OCI-LY7 (cell line): ENCODE data around the gene THSD7A. TPM values are rescaled to one million over a fixed set of nuclear protein-coding genes. Genes with fewer than 3 reads are reported as not detected.

Experiments
- BruUV-seq: library from RNA; stranded (reverse); fragments of 400-500 nt; replicated peaks from 2 replicates; lab custom pipeline; 2021; lab: Mats Ljungman, UMichigan
- CTCF ChIA-PET: fragments of 300-600 bp; sonication (Branson Sonifier 250); formaldehyde crosslinking; loops from one replicate; lab custom pipeline; 2022; ENCODE audit warnings: antibody characterized with exemption; ENCODE audit not compliant: unreplicated experiment; lab: Charles Lee
- POLR2A ChIA-PET: fragments of 300-600 bp; sonication (Branson Sonifier 250); formaldehyde crosslinking; loops from one replicate; lab custom pipeline; 2022; ENCODE audit warnings: antibody characterized with exemption; lab: Charles Lee
- DNase-seq: peaks from one replicate; pipeline ENCODE4 v3.0.0-alpha.2; 2015; ENCODE audit warnings: low spot score
- H2AFZ ChIP-seq: fragments of 200-600 bp; sonication (generic), shearing (Covaris generic); 2 replicates; pipeline ENCODE4 v1.6.1; 2014; ENCODE audit warnings: mild to moderate bottlenecking, antibody characterized with exemption, low read length, moderate library complexity
- H3K27ac ChIP-seq: fragments of 200-600 bp; sonication (generic); 2 replicates; pipeline ENCODE4 v1.5.1; 2014; ENCODE audit warnings: mixed run types, low read depth, mild to moderate bottlenecking, moderate library complexity, low read length, inconsistent platforms; ENCODE audit not compliant: poor library complexity, severe bottlenecking
- H3K36me3 ChIP-seq: fragments of 200-600 bp; sonication (generic); 2 replicates; pipeline ENCODE4 v1.6.1; 2014; ENCODE audit warnings: mild to moderate bottlenecking, antibody characterized with exemption, low read length, moderate library complexity, mixed read lengths; ENCODE audit not compliant: insufficient read depth
- H3K4me1 ChIP-seq: fragments of 200-600 bp; sonication (generic); 2 replicates; pipeline ENCODE4 v1.5.1; 2014; ENCODE audit warnings: mild to moderate bottlenecking, low read length; ENCODE audit not compliant: insufficient read depth, poor library complexity, severe bottlenecking
- H3K4me2 ChIP-seq: fragments of 200-600 bp; sonication (generic); 2 replicates; pipeline ENCODE4 v1.6.1; 2014; ENCODE audit warnings: mild to moderate bottlenecking, low read length
- H3K4me3 ChIP-seq: fragments of 200-600 bp; sonication (generic); 2 replicates; pipeline ENCODE4 v1.5.1; 2014; ENCODE audit warnings: mild to moderate bottlenecking, low read depth, low read length; ENCODE audit not compliant: poor library complexity, severe bottlenecking
- H3K79me2 ChIP-seq: fragments of 200-600 bp; sonication (generic); 2 replicates; pipeline ENCODE4 v1.6.1; 2016; ENCODE audit warnings: low read depth, mild to moderate bottlenecking, low read length, moderate library complexity, mixed read lengths; ENCODE audit not compliant: insufficient read depth
- H3K9me2 ChIP-seq: fragments of 200-600 bp; sonication (generic); 2 replicates; pipeline ENCODE4 v1.6.1; 2016; ENCODE audit warnings: mild to moderate bottlenecking, low read length, mixed read lengths; ENCODE audit not compliant: insufficient read depth
- H3K9me3 ChIP-seq: fragments of 200-600 bp; sonication (generic); 2 replicates; pipeline ENCODE4 v1.6.1; 2014; ENCODE audit warnings: mild to moderate bottlenecking, mixed run types, low read length, mixed read lengths
- H4K20me1 ChIP-seq: fragments of 200-600 bp; sonication (generic); 2 replicates; pipeline ENCODE4 v1.6.1; 2014; ENCODE audit warnings: mild to moderate bottlenecking, antibody characterized with exemption, low read length, moderate library complexity, mixed read lengths; ENCODE audit not compliant: insufficient read depth
- EZH2phosphoT487 ChIP-seq: fragments of 200-600 bp; sonication (generic); IDR thresholded peaks from 2 replicates; pipeline ENCODE4 v1.6.1; 2018; ENCODE audit warnings: low read depth, borderline replicate concordance, mild to moderate bottlenecking, mixed run types, antibody characterized with exemption, low read length, moderate library complexity, mixed read lengths
- intact Hi-C: fragments of 100-400 bp; cut with micrococcal nuclease; formaldehyde crosslinking; loops from one replicate; pipeline ENCODE4 v1.10.0; 2022; ENCODE audit not compliant: unreplicated experiment
- total RNA-seq, 2 experiments: library from RNA; depleted of rRNA in 1 of 2; stranded (reverse); fragments of >200 nt in 1 of 2; shearing (Covaris generic) in 1 of 2; gene quantifications; 2 replicates each; pipeline ENCODE4 v1.2.3, GENCODE V29; 2014 to 2022
- TF ChIP-seq, protein P1 (sequence below): fragments of 200-600 bp; sonication (generic); conservative IDR thresholded peaks from 2 replicates; pipeline ENCODE4 v1.5.1; 2014; ENCODE audit warnings: mild to moderate bottlenecking, antibody characterized with exemption, low read length, moderate library complexity, mixed read lengths

THSD7A gene
- total RNA-seq, 2 experiments from 2014 or later = 0.13 TPM; not detected in 1

DNA sequence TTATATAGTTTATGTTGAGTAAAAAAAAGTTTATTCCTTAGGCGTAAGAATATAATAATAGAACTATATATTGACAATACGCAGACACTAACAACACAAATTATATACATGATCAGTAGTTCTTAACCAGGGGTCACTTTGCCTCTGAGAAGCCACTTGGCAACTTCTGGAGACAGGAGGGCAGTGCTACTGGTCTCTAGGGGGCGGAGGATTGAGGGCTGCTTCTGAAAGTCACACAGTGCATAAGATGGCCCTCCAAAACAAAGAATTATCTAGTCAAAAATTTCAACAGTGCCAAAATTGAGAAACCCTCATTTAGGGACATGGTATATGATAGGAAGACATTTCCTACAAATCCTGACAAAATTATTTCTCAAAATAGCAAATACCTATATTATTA, 77.1 kb downstream of the THSD7A start:
- Histone ChIP-seq H3K4me3 (no peak overlapping the region), H3K4me2 (no peak overlapping the region), H3K9me3 (no peaks in the 10 kb centered on the region), H4K20me1 (no peaks in the 10 kb centered on the region), H2AFZ (no peak overlapping the region), H3K36me3 (no peaks in the 10 kb centered on the region), H3K9me2 (no peaks in the 10 kb centered on the region), H3K79me2 (no peaks in the 10 kb centered on the region), H3K4me1 (no peaks in the 10 kb centered on the region), H3K27ac (no peak overlapping the region)
- TF ChIP-seq, protein P1, sequence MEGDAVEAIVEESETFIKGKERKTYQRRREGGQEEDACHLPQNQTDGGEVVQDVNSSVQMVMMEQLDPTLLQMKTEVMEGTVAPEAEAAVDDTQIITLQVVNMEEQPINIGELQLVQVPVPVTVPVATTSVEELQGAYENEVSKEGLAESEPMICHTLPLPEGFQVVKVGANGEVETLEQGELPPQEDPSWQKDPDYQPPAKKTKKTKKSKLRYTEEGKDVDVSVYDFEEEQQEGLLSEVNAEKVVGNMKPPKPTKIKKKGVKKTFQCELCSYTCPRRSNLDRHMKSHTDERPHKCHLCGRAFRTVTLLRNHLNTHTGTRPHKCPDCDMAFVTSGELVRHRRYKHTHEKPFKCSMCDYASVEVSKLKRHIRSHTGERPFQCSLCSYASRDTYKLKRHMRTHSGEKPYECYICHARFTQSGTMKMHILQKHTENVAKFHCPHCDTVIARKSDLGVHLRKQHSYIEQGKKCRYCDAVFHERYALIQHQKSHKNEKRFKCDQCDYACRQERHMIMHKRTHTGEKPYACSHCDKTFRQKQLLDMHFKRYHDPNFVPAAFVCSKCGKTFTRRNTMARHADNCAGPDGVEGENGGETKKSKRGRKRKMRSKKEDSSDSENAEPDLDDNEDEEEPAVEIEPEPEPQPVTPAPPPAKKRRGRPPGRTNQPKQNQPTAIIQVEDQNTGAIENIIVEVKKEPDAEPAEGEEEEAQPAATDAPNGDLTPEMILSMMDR = no peak
- TF ChIP-seq EZH2phosphoT487 = no peak
- CTCF ChIA-PET = no interaction called here
- no TSS peak for BruUV-seq
- DNase-seq = no peak
- intact Hi-C loops = no loop called here
- POLR2A ChIA-PET = no interaction called here

DNA sequence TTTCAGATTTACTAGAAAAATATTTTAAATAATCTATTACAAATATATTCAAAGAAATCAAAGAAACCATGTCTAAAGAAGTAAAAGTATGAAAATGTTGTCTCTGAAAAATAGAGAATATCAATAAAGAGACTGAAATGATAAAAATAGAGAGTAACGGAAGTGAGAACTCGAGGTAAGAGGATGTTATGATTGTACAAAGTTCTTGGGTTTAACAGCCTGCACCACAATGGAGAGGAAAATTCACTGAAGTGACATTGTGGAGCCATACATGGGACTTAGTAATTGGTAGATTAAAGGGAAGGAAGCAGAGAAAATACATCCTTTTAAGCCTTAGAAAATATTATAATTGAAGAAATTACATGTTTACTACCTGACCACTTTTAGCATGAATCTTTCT, 77.9 kb downstream of the THSD7A start:
- CTCF ChIA-PET = no interaction called here
- BruUV-seq = no TSS peak
- POLR2A ChIA-PET = no interaction called here
- Histone ChIP-seq H2AFZ (no peak overlapping the region), H3K36me3 (no peaks in the 10 kb centered on the region), H3K4me1 (no peaks in the 10 kb centered on the region), H3K4me3 (no peak overlapping the region), H4K20me1 (no peaks in the 10 kb centered on the region), H3K4me2 (no peak overlapping the region), H3K9me2 (no peaks in the 10 kb centered on the region), H3K79me2 (no peaks in the 10 kb centered on the region), H3K27ac (no peak overlapping the region), H3K9me3 (no peaks in the 10 kb centered on the region)
- TF ChIP-seq, protein P1 = no peak
- no peak for TF ChIP-seq EZH2phosphoT487
- DNase-seq = no peak
- intact Hi-C loops = no loop called here

DNA sequence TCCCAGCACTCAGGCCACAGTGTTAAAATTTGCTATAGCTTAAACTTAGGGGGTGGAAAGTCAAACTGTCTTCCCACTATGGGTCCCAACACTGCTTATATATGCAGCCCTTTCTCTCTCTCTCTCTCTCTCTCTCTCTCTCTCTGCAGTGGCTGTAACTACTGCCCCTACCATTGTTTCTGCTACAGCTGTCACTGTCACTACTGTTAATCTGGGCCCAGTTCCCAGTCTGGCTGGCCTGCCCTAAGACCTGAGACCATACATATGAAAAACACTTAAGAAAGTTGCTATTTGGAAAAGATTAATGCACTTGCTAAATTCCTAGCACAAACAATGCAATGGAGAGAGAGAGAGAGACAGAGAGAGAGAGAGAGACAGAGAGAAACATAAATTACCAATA, 78.6 kb downstream of the THSD7A start:
- TF ChIP-seq EZH2phosphoT487 = no peak
- TF ChIP-seq, protein P1 = no peak
- POLR2A ChIA-PET = no interaction called here
- H4K20me1 ChIP-seq = no peaks in the 10 kb centered on the region
- intact Hi-C loops = no loop called here
- H3K79me2 ChIP-seq = no peaks in the 10 kb centered on the region
- CTCF ChIA-PET = no interaction called here
- H3K4me2 ChIP-seq = no peak overlapping the region
- H2AFZ ChIP-seq = no peak overlapping the region
- no peak for DNase-seq
- BruUV-seq = no TSS peak
- H3K4me1 ChIP-seq = no peaks in the 10 kb centered on the region
- H3K27ac ChIP-seq = no peak overlapping the region
- H3K36me3 ChIP-seq = no peaks in the 10 kb centered on the region
- H3K9me3 ChIP-seq = no peaks in the 10 kb centered on the region
- H3K9me2 ChIP-seq = no peaks in the 10 kb centered on the region
- H3K4me3 ChIP-seq = no peak overlapping the region
